HG03342 (cell line): ENCODE measurements around the gene SERGEF.

Experiments
- ATAC-seq: cut with Tn5 transposase; IDR thresholded peaks from one replicate; pipeline ENCODE4 v1.9.1; 2021; ENCODE audit warnings: mild to moderate bottlenecking, moderate library complexity; ENCODE audit not compliant: unreplicated experiment

The SERGEF gene

GRCh38 chr11:17774232-17775034 lies 238.4 kb downstream of the SERGEF start:
- ATAC-seq, result no peak

- no peak for ATAC-seq
These were observed 239.2 kb downstream of the SERGEF start for GRCh38 chr11:17773674-17774073.

- no peak for ATAC-seq
These were observed 239.9 kb downstream of the SERGEF start for GRCh38 chr11:17772704-17773600.

- ATAC-seq, result no peak
These were observed 240.9 kb downstream of the SERGEF start for GRCh38 chr11:17771841-17772401.

GRCh38 chr11:17771415-17771814 lies 241.4 kb downstream of the SERGEF start:
- ATAC-seq, result no peak

- ATAC-seq, result no peak
These were observed 241.9 kb downstream of the SERGEF start for GRCh38 chr11:17770917-17771316.

GRCh38 chr11:17770048-17770652 lies 242.7 kb downstream of the SERGEF start:
- no peak for ATAC-seq

GRCh38 chr11:17769218-17769617 lies 243.6 kb downstream of the SERGEF start:
- ATAC-seq, result no peak

- ATAC-seq, result no peak
These were observed 244.3 kb downstream of the SERGEF start for GRCh38 chr11:17768547-17768946.

GRCh38 chr11:17767914-17768313 lies 244.9 kb downstream of the SERGEF start:
- ATAC-seq, result no peak

- no peak for ATAC-seq
These were observed 245.5 kb downstream of the SERGEF start for GRCh38 chr11:17767301-17767885.

GRCh38 chr11:17766590-17766989 lies 246.3 kb downstream of the SERGEF start:
- no peak for ATAC-seq

GRCh38 chr11:17766073-17766359 lies 246.8 kb downstream of the SERGEF start:
- no peak for ATAC-seq

- ATAC-seq, result no peak
These were observed 247.3 kb downstream of the SERGEF start for GRCh38 chr11:17765356-17766072.

GRCh38 chr11:17764446-17765218 lies 248.2 kb downstream of the SERGEF start:
- no peak for ATAC-seq

GRCh38 chr11:17763703-17764102 lies 249.1 kb downstream of the SERGEF start:
- ATAC-seq, result no peak

- no peak for ATAC-seq
These were observed 249.6 kb downstream of the SERGEF start for GRCh38 chr11:17763244-17763643.

GRCh38 chr11:17762309-17762974 lies 250.4 kb downstream of the SERGEF start:
- peak; percentile 70 for ATAC-seq
